Activated naive CD4-positive, alpha-beta T cell treated with anti-CD3 and anti-CD28 coated beads for 36 hours (primary cell): ENCODE results near the gene ARHGAP29. TPM values are rescaled to one million over a fixed set of nuclear protein-coding genes. Genes with fewer than 3 reads are reported as not detected.

Source experiments
- CTCF ChIA-PET: fragments of 350-600 bp; sonication (Branson Sonifier 250); formaldehyde crosslinking; loops from one replicate; lab custom pipeline; 2021; ENCODE audit warnings: antibody characterized with exemption; lab: Charles Lee
- DNase-seq: peaks from one replicate; pipeline ENCODE4 v3.0.0-alpha.2; 2020
- H3K27ac Mint-ChIP-seq: one replicate; pipeline ENCODE4 v1.8.0; 2021; ENCODE audit warnings: mild to moderate bottlenecking, mixed read lengths
- H3K27me3 Mint-ChIP-seq: one replicate; pipeline ENCODE4 v1.8.0; 2021; ENCODE audit warnings: low read depth, mixed read lengths
- H3K36me3 Mint-ChIP-seq: one replicate; pipeline ENCODE4 v1.8.0; 2021; ENCODE audit warnings: low read depth, mixed read lengths
- H3K4me1 Mint-ChIP-seq: one replicate; pipeline ENCODE4 v1.8.0; 2021; ENCODE audit warnings: low read depth, mixed read lengths
- H3K4me3 Mint-ChIP-seq: one replicate; pipeline ENCODE4 v1.8.0; 2021; ENCODE audit warnings: mild to moderate bottlenecking, moderate library complexity, mixed read lengths
- H3K9me3 Mint-ChIP-seq: one replicate; pipeline ENCODE4 v1.8.0; 2021; ENCODE audit warnings: mixed read lengths
- intact Hi-C: fragments of 100-400 bp; cut with micrococcal nuclease; formaldehyde crosslinking; loops from one replicate; pipeline ENCODE4 v1.15.1; 2023
- total RNA-seq, 2 experiments: library from RNA; stranded (reverse); gene quantifications; one replicate each; pipeline ENCODE4 v1.2.3, GENCODE V29; 2021

ARHGAP29 gene
- total RNA-seq, 2 experiments from 2014 or later = 0.37 to 0.48 TPM

DNA sequence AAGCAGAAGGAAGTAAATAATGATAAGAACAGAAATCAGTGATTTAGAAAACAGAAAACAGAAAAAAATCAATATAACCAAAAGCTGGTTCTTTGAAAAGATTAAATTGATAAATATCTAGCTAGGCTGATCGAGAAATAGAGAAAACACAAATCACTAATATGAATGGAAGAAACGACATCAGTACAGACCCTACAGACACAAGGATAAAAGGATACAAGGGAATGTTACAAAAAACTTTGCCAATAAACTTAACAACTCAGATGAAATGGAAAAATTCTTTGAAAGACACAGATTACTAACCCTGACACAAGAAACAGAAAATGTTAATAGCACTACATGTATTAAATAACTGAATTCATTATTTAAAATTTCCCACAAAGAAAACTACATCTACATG lies 6.3 kb upstream of the ARHGAP29 start:
- intact Hi-C loops = no loop called here
- no peak overlapping the region for H3K27ac Mint-ChIP-seq
- CTCF ChIA-PET = interaction anchor here (0.5 kb wide), 1 partner anchor 723 kb away, joined by 4 read pairs; no protein-coding TSS in a partner anchor
- peaks cover 10% of the 10 kb centered on the region for H3K4me1 Mint-ChIP-seq
- H3K9me3 Mint-ChIP-seq = peaks cover 18% of the 10 kb centered on the region
- H3K4me3 Mint-ChIP-seq = no peak overlapping the region
- peaks cover 72% of the 10 kb centered on the region for H3K27me3 Mint-ChIP-seq
- H3K36me3 Mint-ChIP-seq = peaks cover 2% of the 10 kb centered on the region
- no peak for DNase-seq

DNA sequence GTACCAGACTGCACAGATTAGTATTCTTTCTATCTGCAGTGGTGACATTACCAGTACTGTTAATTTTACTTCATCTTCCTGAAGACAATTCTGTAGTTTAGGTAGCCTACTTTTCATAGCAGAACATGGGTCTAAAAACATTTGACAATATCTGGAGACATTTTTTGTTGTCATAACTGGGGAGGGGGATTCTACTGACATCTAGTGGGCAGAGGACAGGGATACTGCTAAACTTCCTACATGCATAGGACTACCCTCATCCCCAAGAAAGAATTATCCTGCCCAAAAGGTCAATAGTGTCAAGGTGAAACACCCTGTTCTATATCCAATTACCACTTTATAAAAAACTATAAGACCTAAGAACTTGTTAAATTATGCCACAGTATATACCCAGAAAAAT lies 3.4 kb upstream of the ARHGAP29 start:
- Mint-ChIP-seq H3K4me1 (peaks cover 7% of the 10 kb centered on the region), H3K27ac (no peak overlapping the region), H3K27me3 (peaks cover 71% of the 10 kb centered on the region), H3K4me3 (no peak overlapping the region), H3K9me3 (peaks cover 18% of the 10 kb centered on the region), H3K36me3 (peaks cover 2% of the 10 kb centered on the region)
- intact Hi-C loops = loop anchor here (2.0 kb wide), 1 partner anchor 180 kb away; no protein-coding TSS in a partner anchor
- no peak for DNase-seq
- CTCF ChIA-PET = no interaction called here

GRCh38 chr1:94239796-94240195 lies 2.4 kb upstream of the ARHGAP29 start:
- H3K27me3 Mint-ChIP-seq = peaks cover 71% of the 10 kb centered on the region
- peaks cover 18% of the 10 kb centered on the region for H3K9me3 Mint-ChIP-seq
- H3K4me3 Mint-ChIP-seq = no peak overlapping the region

DNA sequence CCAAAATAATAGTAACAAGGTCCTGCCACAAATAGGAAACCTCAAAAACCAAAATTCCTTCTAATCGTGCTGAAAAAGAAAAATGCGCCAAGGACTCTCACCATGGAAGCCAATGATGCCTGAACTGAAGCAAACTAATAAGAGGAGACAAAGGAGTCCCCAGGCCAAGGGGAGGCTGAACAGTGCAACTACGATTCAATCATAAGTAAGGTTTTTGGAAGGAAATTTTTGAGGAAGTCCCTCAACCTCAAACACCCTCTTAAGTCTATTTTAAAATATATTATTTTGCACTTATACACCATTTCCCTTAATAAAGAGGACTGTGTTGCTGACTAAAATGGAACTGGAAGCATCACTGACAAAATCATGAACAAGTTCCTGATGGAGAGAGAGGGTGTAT lies 1.7 kb upstream of the ARHGAP29 start:
- intact Hi-C loops = loop anchor here (5.0 to 10.0 kb wide), 4 partner anchors 98 to 566 kb away; partner anchors contain the start of gene GCLM
- H3K36me3 Mint-ChIP-seq = peaks cover 2% of the 10 kb centered on the region
- no peak overlapping the region for H3K27ac Mint-ChIP-seq
- DNase-seq = no peak
- H3K4me1 Mint-ChIP-seq = peaks cover 7% of the 10 kb centered on the region
- CTCF ChIA-PET = no interaction called here
- H3K9me3 Mint-ChIP-seq = peaks cover 18% of the 10 kb centered on the region
- no peak overlapping the region for H3K4me3 Mint-ChIP-seq
- H3K27me3 Mint-ChIP-seq = peaks cover 68% of the 10 kb centered on the region

More at GRCh38 chr1:94239796-94240195, 2.4 kb upstream of the ARHGAP29 start:
- Mint-ChIP-seq H3K36me3 (peaks cover 2% of the 10 kb centered on the region), H3K4me1 (peaks cover 7% of the 10 kb centered on the region), H3K27ac (no peak overlapping the region)
- no peak for DNase-seq
- CTCF ChIA-PET = no interaction called here
- intact Hi-C loops = loop anchor here (2.0 to 10.0 kb wide), 5 partner anchors 98 to 565 kb away; partner anchors contain the start of gene GCLM

- Mint-ChIP-seq H3K4me1 (peaks cover 7% of the 10 kb centered on the region), H3K27ac (no peak overlapping the region), H3K36me3 (no peaks in the 10 kb centered on the region), H3K27me3 (peaks cover 67% of the 10 kb centered on the region), H3K9me3 (peaks cover 2% of the 10 kb centered on the region), H3K4me3 (peak overlapping the region; percentile 68)
- intact Hi-C loops = loop anchor here (1.0 to 10.0 kb wide), 6 partner anchors 11 to 568 kb away; partner anchors contain the start of genes ABCD3 and GCLM
- peak; percentile 40 for DNase-seq
- CTCF ChIA-PET = interaction anchor here (1.0 to 1.1 kb wide), 2 partner anchors 211 to 327 kb away, joined by 3 read pairs; no protein-coding TSS in a partner anchor
Measured at GRCh38 chr1:94236630-94237290, 624 bp downstream of the ARHGAP29 start.

GRCh38 chr1:94236013-94236491 lies 1.3 kb downstream of the ARHGAP29 start:
- intact Hi-C loops = loop anchor here (2.0 to 10.0 kb wide), 5 partner anchors 101 to 569 kb away; partner anchors contain the start of genes ABCD3 and GCLM
- Mint-ChIP-seq H3K36me3 (no peaks in the 10 kb centered on the region), H3K27me3 (peaks cover 70% of the 10 kb centered on the region), H3K9me3 (no peaks in the 10 kb centered on the region), H3K4me3 (peak overlapping the region; percentile 68), H3K4me1 (peaks cover 7% of the 10 kb centered on the region), H3K27ac (no peak overlapping the region)
- no peak for DNase-seq
- CTCF ChIA-PET = interaction anchor here (1.2 kb wide), 1 partner anchor 99 kb away, joined by 3 read pairs; no protein-coding TSS in a partner anchor

DNA sequence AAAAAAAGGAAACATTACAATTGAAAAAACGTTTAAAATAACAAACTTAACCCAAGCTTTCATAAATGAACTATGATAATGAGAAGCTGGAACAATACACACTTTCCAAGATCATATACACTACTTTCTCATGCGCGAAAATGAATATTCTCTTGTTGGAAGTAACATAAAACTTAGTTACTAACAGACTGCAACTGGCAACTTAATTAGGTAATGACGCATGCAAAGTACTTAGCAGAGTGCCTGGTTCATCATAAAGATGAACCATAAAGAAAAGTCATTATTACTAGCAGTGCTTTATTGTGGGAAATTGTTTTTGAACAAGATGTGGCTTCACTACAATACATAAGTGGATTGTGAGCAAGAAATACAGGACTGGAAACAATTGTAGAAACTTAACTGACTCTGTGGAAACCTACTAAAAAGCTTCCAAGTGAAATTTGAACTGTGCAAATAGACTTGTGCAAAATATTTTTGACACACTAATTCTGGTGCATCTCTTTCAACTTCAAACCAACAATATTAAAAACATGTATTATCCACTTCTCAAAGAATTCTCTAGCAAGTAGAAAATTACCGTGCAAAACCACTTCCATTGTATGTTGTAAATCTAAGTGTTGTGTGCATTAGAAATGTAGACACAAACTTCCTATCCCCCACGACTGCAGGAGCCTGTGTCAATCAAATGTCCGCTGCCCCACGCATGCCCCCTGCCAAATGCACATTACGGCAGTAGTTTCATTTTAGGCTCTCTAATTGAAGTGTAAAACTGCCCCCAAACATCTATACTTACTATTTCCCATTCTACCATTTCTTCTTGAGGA lies 2.0 kb downstream of the ARHGAP29 start:
- intact Hi-C loops = loop anchor here (2.0 to 10.0 kb wide), 5 partner anchors 102 to 569 kb away; partner anchors contain the start of genes ABCD3 and GCLM
- CTCF ChIA-PET = interaction anchor here (1.2 kb wide), 1 partner anchor 100 kb away, joined by 3 read pairs; no protein-coding TSS in a partner anchor
- Mint-ChIP-seq H3K4me1 (peaks cover 7% of the 10 kb centered on the region), H3K9me3 (no peaks in the 10 kb centered on the region), H3K36me3 (no peaks in the 10 kb centered on the region), H3K4me3 (no peak overlapping the region), H3K27ac (no peak overlapping the region), H3K27me3 (peaks cover 65% of the 10 kb centered on the region)
- DNase-seq = no peak

DNA sequence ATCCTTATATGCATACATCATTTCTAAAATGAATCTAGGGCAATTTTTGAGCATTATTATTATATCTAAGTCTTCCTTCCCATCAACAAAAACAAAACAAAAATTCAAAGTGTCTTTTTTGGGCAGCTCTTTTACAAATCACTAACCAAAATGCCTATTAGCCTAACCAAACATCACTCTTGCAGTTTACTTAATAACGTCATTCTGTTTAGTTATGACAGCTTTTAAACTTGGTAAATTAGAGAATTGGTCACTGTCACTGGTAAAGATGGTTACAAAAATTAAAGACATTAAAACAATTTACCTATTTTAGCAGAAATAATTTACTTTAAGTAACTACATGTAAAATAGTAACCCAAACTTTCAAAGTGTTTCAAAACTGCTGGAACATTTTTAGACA lies 2.8 kb downstream of the ARHGAP29 start:
- peaks cover 60% of the 10 kb centered on the region for H3K27me3 Mint-ChIP-seq
- CTCF ChIA-PET = interaction anchor here (0.7 kb wide), 1 partner anchor 229 kb away, joined by 3 read pairs; no protein-coding TSS in a partner anchor
- no peak overlapping the region for H3K4me3 Mint-ChIP-seq
- H3K27ac Mint-ChIP-seq = no peak overlapping the region
- no peak for DNase-seq
- peaks cover 7% of the 10 kb centered on the region for H3K4me1 Mint-ChIP-seq
- intact Hi-C loops = loop anchor here (5.0 to 10.0 kb wide), 4 partner anchors 103 to 570 kb away; partner anchors contain the start of gene GCLM
- no peaks in the 10 kb centered on the region for H3K9me3 Mint-ChIP-seq
- H3K36me3 Mint-ChIP-seq = no peaks in the 10 kb centered on the region

- peaks cover 7% of the 10 kb centered on the region for H3K4me1 Mint-ChIP-seq
Measured at GRCh38 chr1:94231746-94232145, 5.6 kb downstream of the ARHGAP29 start.

GRCh38 chr1:94230920-94231319 lies 6.5 kb downstream of the ARHGAP29 start:
- intact Hi-C loops = loop anchor here (10.0 kb wide), 1 partner anchor 574 kb away; no protein-coding TSS in a partner anchor
- Mint-ChIP-seq H3K9me3 (no peaks in the 10 kb centered on the region), H3K27me3 (peaks cover 34% of the 10 kb centered on the region), H3K4me3 (no peak overlapping the region), H3K36me3 (no peaks in the 10 kb centered on the region), H3K4me1 (no peaks in the 10 kb centered on the region), H3K27ac (no peak overlapping the region)
- CTCF ChIA-PET = interaction anchor here (0.6 kb wide), 1 partner anchor 17 kb away, joined by 3 read pairs; no protein-coding TSS in a partner anchor
- no peak for DNase-seq

More at GRCh38 chr1:94231746-94232145, 5.6 kb downstream of the ARHGAP29 start:
- Mint-ChIP-seq H3K36me3 (no peaks in the 10 kb centered on the region), H3K4me3 (no peak overlapping the region), H3K27ac (no peak overlapping the region), H3K9me3 (no peaks in the 10 kb centered on the region), H3K27me3 (peaks cover 42% of the 10 kb centered on the region)
- no peak for DNase-seq
- intact Hi-C loops = loop anchor here (10.0 kb wide), 1 partner anchor 573 kb away; no protein-coding TSS in a partner anchor
- CTCF ChIA-PET = no interaction called here

DNA sequence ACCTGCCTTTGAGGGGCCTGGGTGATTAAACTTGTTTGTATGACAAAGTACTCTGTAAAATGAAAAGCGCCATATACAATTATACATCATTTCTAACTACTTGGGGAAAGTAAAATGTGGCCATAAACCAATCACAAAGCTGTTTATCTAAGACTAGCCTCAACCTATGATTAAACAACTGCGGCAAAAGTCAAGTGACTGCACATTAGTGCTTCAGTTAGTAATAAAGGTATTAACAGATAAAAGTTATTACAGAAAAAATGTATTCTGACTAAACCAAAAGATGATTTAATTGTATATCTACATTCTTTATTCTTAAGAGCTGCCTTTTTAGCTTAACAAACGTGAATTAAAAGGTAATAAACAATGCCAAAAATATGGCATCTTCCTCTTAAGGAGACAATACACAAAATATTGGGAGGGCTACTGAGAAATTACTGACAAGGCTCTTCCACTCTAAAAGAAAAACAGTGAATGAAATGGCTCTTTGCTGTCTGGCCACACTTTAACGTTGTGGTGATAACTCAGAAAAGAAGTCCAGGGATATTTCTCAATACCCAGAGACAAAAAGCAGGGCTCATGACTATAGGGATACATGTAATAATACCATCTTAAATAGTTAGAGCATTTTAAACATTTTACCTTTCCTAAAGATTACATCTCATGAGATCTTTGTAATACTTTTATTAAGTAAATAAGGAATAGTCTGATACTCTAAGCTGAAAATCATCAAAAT lies 8.6 kb downstream of the ARHGAP29 start:
- DNase-seq = no peak
- intact Hi-C loops = no loop called here
- Mint-ChIP-seq H3K4me3 (no peak overlapping the region), H3K9me3 (no peaks in the 10 kb centered on the region), H3K27ac (no peak overlapping the region), H3K4me1 (no peaks in the 10 kb centered on the region), H3K27me3 (peaks cover 20% of the 10 kb centered on the region), H3K36me3 (no peaks in the 10 kb centered on the region)
- CTCF ChIA-PET = no interaction called here
